Cardiac muscle cell (in vitro differentiated cells and primary cell): Measurements from ENCODE around the gene TNC. TPM values are rescaled to one million over a fixed set of nuclear protein-coding genes. Genes with fewer than 3 reads are reported as not detected.

Source experiments
- DNase-seq, 2 donors: peaks; one replicate each; pipeline versions ENCODE4 v3.0.0 to v3.0.0-alpha.2; 2010 to 2017; ENCODE audit warnings: low read depth in 1 of 2, low spot score in 1 of 2
- H3K27ac ChIP-seq: fragments of 200-600 bp; sonication (generic); 2 replicates; pipeline ENCODE4 v1.5.1; 2016
- H3K27me3 ChIP-seq: fragments of 200-600 bp; sonication (generic); 2 replicates; pipeline ENCODE4 v1.6.0; 2016; ENCODE audit warnings: control low read depth
- H3K36me3 ChIP-seq: fragments of 200-600 bp; sonication (generic); 2 replicates; pipeline ENCODE4 v1.5.1; 2016; ENCODE audit warnings: control low read depth
- H3K4me1 ChIP-seq: fragments of 200-600 bp; sonication (generic); 2 replicates; pipeline ENCODE4 v1.8.1; 2017; ENCODE audit warnings: low read depth, mild to moderate bottlenecking, mixed run types
- H3K4me3 ChIP-seq: fragments of 200-600 bp; sonication (generic); 2 replicates; pipeline ENCODE4 v1.5.1; 2016; ENCODE audit warnings: mild to moderate bottlenecking
- H3K9me3 ChIP-seq: fragments of 200-600 bp; sonication (generic); 2 replicates; pipeline ENCODE4 v1.5.1; 2017; ENCODE audit warnings: low read depth, mild to moderate bottlenecking, control low read depth
- polyA plus RNA-seq: library from polyadenylated mRNA; unstranded; fragments of >200 nt; fragmentation: Nextera tagmentation; extraction: Ambion mirVana; gene quantifications from 2 replicates; pipeline ENCODE4 v1.2.1, GENCODE V29; 2016
- total RNA-seq: library from RNA; depleted of rRNA; stranded (reverse); fragments of >200 nt; gene quantifications from 2 replicates; pipeline ENCODE4 v1.2.3, GENCODE V29; 2016
- TF ChIP-seq, protein P1 (sequence below): IDR thresholded peaks from 2 replicates; pipeline ENCODE4 v1.5.1; 2012; ENCODE audit warnings: low read depth, mild to moderate bottlenecking, low read length

Gene TNC
- total and polyA plus RNA-seq, 2 experiments from 2014 or later: 23.9 to 29.7 TPM

GRCh38 chr9:115152281-115152820 is 34.4 kb upstream of the TNC start:
- no peak overlapping the region for H3K4me3 ChIP-seq
- no peaks in the 10 kb centered on the region for H3K27me3 ChIP-seq
- H3K9me3 ChIP-seq: no peaks in the 10 kb centered on the region
- DNase-seq: no peak
- TF ChIP-seq, protein P1, sequence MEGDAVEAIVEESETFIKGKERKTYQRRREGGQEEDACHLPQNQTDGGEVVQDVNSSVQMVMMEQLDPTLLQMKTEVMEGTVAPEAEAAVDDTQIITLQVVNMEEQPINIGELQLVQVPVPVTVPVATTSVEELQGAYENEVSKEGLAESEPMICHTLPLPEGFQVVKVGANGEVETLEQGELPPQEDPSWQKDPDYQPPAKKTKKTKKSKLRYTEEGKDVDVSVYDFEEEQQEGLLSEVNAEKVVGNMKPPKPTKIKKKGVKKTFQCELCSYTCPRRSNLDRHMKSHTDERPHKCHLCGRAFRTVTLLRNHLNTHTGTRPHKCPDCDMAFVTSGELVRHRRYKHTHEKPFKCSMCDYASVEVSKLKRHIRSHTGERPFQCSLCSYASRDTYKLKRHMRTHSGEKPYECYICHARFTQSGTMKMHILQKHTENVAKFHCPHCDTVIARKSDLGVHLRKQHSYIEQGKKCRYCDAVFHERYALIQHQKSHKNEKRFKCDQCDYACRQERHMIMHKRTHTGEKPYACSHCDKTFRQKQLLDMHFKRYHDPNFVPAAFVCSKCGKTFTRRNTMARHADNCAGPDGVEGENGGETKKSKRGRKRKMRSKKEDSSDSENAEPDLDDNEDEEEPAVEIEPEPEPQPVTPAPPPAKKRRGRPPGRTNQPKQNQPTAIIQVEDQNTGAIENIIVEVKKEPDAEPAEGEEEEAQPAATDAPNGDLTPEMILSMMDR: no peak
- H3K4me1 ChIP-seq: no peaks in the 10 kb centered on the region
- no peak overlapping the region for H3K27ac ChIP-seq
- no peaks in the 10 kb centered on the region for H3K36me3 ChIP-seq

GRCh38 chr9:115148721-115149120 is 30.8 kb upstream of the TNC start:
- DNase-seq: no peak
- H3K27ac ChIP-seq: no peak overlapping the region
- no peak overlapping the region for H3K4me3 ChIP-seq
- H3K36me3 ChIP-seq: no peaks in the 10 kb centered on the region
- TF ChIP-seq, protein P1: no peak
- H3K9me3 ChIP-seq: no peaks in the 10 kb centered on the region
- H3K4me1 ChIP-seq: no peaks in the 10 kb centered on the region
- no peaks in the 10 kb centered on the region for H3K27me3 ChIP-seq

DNA sequence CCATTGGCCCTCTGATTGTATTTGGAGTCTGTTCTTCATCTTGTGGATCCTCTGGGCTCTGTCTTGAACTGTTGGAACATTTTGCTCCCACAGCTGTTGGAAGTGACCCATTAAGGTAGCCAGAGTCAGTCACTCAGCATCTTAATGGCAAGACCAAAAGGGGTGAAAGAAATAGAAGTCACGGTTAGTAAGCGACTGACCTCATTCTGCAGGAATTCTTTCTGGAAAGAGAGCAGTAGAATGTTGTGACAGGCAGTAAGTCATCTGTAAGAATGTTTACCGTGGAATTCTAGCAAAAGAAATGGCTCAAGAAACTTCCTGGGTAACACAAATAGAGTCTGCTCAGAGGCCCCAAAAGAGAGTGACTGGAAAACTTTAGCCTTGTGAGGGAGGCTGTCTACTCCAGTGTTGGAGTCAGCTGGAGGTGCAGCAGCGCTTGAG is 28.6 kb upstream of the TNC start:
- TF ChIP-seq, protein P1: no peak
- Histone ChIP-seq H3K4me1 (no peaks in the 10 kb centered on the region), H3K27me3 (no peaks in the 10 kb centered on the region), H3K27ac (no peak overlapping the region), H3K4me3 (no peak overlapping the region), H3K9me3 (no peaks in the 10 kb centered on the region), H3K36me3 (no peaks in the 10 kb centered on the region)
- DNase-seq: peak in 1 of 2 donors; percentile 52

GRCh38 chr9:115144706-115145105 is 26.7 kb upstream of the TNC start:
- no peak overlapping the region for H3K27ac ChIP-seq
- H3K27me3 ChIP-seq: no peaks in the 10 kb centered on the region

GRCh38 chr9:115143689-115144088 is 25.7 kb upstream of the TNC start:
- TF ChIP-seq, protein P1: no peak
- no peak for DNase-seq

More at GRCh38 chr9:115144706-115145105, 26.7 kb upstream of the TNC start:
- peak in 1 of 2 donors; percentile 18 for DNase-seq
- Histone ChIP-seq H3K4me1 (no peaks in the 10 kb centered on the region), H3K36me3 (no peaks in the 10 kb centered on the region), H3K9me3 (no peaks in the 10 kb centered on the region), H3K4me3 (no peak overlapping the region)
- TF ChIP-seq, protein P1: no peak

More at GRCh38 chr9:115143689-115144088, 25.7 kb upstream of the TNC start:
- no peak overlapping the region for H3K27ac ChIP-seq
- H3K4me1 ChIP-seq: no peaks in the 10 kb centered on the region
- H3K4me3 ChIP-seq: no peak overlapping the region
- no peaks in the 10 kb centered on the region for H3K9me3 ChIP-seq
- no peaks in the 10 kb centered on the region for H3K27me3 ChIP-seq
- no peaks in the 10 kb centered on the region for H3K36me3 ChIP-seq
